T1000 (cell line): ENCODE data around the gene CFAP61.

ENCODE experiments used
- DNase-seq: peaks from one replicate; lab custom pipeline; 2025; ENCODE audit warnings: mixed read lengths; lab: John Stamatoyannopoulos, UW

Gene CFAP61

GRCh38 chr20:20167698-20168097 lies 115.4 kb downstream of the CFAP61 start:
- DNase-seq, result no peak

DNA sequence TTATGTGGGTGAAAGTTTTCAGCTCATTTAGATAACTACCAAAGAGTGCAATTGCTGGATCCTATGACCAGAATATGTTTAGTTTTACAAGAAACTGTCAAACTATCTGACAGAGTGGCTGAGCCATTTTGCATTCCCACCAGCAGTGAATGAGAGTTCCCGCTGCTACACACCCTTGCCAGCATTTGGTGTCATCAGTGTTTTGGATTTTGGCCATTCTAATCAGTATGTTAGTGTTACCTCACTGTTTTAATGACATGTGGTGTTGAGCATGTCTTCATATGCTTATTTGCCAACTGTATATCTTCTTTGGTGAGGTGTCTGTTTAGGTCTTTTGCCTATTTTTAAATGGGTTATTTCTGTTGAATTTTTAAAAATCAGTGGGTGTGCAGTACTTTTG lies 120.9 kb downstream of the CFAP61 start:
- no peak for DNase-seq

DNA sequence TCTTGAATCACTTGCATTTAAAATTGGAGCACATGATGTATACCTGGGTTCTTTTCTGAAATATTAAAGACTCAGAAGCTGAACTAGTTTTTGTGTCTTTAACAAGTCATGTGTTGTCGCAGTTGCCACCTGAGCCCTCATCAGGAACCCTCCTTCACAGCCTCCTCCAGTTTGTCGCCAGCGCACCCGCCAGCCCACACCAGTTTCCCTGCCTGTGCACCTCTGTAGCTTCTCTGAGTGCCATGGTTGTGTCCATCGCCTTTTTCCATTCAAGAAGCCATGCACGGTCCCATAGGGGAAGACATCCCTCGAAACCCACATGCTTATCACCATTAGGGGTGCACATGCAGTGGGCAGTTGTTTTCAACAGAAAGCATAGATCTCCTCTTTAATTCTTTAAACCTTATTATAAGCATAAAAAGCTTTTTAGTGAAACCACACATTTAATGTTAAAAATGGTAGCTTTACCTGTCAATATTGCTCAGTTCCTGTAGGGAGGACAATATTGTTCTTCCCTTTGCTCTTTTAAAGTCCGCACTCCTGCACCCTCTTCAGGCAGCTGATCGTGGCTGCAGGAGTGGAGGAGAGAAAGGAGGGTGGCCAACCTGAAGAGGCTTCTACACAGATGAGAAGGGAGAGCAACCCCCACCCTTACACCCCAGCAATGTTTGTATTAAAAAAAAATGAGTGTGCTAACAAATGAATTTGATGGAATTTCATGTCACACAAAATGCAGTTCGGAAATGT lies 121.9 kb downstream of the CFAP61 start:
- no peak for DNase-seq

DNA sequence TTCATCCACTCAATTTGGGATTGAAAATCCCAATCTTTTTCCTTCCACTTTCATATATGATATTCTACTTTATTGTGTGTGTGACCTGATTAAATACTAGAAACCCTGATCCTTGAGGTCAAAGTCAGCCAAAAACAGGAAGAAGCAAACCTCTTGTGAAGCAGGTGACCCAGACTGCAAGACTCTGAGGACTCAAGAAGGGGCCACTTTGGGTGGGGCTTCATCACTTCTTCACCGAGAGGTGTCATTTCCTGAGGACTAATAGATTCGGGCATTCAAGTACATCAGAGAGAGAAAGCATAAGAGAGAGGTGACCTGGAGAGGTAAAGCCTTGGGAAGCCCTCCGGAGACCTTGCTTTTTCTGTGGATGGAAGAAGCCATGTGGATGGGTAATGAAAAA lies 129.0 kb downstream of the CFAP61 start:
- no peak for DNase-seq

DNA sequence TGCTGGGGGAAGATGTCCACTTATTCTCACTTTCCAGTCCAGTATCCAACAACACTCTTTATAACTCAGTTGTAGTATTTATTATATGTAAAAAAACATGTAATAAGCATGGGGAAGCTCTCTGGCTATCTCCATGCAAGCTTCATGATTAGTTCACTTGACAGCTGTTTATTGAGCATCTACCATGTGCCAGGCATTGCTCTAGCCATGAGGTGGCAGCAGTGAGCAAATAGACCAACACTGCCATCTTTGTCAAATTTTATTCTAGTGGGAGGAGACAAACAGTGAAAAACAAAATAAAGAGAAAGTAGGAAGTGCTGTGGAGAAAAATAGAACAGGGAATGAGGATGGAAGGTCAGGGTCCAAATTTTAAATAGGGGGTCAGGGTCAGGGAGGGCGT lies 131.8 kb downstream of the CFAP61 start:
- no peak for DNase-seq

DNA sequence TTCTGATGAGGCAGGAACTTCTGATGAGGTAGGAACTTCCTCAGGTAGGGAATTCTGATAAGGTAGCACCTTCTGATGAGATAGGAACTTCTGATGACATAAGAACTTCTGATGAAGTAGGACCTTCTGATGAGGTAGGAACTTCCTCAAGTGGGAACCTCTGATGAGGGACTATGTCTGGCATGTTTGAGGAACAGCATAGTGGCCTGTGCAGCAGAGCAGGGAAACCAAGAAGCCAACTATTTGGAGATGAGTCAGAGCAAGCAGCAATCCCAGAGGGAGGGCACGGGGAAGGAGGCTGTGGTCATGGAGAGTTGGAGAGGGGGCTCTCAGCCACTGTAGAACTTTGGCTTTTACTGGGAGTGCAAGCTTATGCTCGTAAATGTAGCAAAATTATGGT lies 132.4 kb downstream of the CFAP61 start:
- no peak for DNase-seq

DNA sequence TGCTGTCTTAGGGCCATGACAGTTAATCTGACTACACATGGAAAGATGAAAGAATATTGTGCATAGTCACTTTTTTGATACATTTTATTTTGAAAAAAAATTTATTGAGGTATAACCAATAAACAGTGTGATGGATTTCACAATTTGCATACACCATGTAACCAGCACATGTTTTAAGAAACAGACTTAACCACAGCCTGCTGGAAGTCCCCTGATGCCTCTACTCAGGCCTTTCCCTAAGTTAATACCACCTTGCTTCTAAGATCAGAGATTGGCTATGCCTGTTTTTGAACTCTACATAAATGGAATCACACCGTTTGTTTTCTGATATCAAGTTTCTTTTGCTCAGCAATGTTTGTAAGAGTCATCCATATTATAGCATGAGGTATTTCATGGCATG lies 136.3 kb downstream of the CFAP61 start:
- no peak for DNase-seq

GRCh38 chr20:20192366-20192765 lies 140.0 kb downstream of the CFAP61 start:
- DNase-seq, result no peak

DNA sequence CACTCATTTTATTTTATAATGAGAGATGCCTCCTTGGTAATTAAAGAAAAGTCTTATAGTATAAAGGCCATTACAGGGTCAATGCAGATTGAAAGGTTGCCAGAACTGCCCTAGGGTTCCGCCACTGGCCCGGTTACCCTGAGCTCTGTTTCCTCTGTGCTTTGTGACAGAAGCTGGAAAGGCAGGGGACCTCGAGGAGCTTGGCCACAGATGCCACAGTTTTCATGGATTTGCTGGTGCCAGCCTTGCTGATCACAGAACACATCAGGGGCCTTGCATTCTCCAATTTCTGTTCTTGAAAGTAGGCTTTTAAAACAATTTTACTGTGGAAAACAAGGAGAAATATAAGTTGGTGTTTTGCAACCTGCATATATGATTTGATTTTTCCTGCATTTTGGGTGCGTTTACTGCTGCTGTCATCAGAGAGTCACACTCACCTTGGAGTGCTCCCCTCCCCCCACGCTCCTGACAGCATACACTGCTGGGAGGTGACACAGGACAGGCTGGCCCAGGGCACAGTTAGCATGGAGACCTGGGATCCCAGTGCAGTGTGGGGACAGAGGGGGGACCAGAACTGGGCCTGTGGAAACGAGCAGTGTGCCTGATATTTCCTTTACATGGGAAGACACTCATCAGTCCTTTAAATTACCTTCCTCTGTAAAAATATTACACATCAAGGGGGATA lies 142.8 kb downstream of the CFAP61 start:
- DNase-seq, result no peak

DNA sequence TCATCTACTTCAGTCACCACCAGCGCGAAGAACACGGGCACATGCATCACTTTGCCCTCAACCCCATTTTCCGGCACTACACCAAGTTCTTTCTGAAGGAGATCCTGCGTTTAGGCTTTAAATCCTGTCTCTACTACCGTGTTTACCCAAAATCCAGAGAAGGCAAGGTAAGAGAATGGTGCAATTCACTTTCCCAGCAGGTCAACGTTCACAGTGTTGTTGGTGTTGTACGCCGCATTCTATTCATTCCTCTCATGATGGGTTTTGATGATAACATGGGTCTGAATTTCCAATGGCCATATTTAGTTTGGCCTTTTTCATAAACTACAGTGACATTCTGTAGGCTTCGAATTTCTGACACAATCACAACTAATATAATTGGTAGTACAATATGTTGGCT lies 144.3 kb downstream of the CFAP61 start:
- no peak for DNase-seq

GRCh38 chr20:20198011-20198410 lies 145.7 kb downstream of the CFAP61 start:
- DNase-seq, result no peak

GRCh38 chr20:20199361-20200160 lies 147.2 kb downstream of the CFAP61 start:
- no peak for DNase-seq

DNA sequence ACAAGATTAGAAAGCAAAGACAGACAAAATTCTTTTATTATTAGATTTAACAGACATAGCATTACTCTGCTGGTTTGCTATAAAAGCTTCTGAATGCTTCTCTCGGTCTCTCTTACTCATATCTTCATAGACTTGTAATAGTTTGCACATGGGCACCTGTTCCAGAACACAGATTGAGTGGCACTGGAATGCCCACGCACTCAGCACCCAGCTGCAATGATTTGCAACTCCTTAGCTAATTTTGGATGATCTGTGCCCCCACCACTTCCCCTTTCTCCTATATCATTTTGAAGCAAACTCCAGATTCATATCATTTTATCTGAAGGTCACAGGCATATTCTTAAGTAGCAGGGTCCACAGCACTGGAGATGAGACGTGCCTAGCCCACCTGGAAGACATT lies 148.8 kb downstream of the CFAP61 start:
- DNase-seq, result no peak

- DNase-seq, result no peak
Measured at GRCh38 chr20:20201639-20202038, 149.3 kb downstream of the CFAP61 start.

- DNase-seq, result no peak
Measured at GRCh38 chr20:20202768-20203167, 150.4 kb downstream of the CFAP61 start.

DNA sequence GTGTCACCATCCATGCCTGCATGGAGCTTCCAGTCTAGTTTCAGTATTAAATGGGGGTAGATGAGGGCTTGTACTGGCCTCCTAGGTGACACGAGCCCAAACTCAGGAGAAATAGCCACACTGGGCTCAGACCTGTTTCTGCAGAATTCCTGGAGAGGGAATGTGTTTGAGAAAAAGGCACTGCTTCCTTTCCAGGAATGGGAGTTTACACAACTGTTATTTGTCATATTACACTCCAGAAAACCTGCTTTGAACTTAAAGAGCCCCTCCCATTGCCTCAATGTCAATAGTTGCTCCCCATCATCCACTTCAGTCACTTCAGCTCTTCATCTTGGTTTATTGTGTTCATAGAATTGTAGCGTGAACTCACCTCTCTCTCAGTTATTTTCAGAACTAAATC lies 151.5 kb downstream of the CFAP61 start:
- no peak for DNase-seq

DNA sequence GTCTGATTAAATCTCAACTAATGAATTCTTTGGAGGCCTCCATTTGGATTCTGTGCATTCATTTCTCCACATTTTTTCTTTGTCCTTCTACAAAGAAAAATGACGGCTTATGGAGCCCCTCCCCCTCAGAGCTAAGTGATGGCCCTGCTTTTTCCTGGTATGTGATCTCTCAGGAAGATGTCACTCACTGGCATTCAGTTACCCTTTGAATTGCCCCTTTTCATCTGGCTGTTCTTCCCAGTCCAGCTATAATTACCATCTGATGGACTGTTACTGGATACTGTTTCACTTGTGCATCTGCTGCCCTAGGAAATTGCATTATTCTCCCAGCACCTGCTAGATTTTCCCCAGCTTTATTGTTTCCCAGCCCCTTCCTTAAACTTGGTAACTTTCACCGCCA lies 151.9 kb downstream of the CFAP61 start:
- no peak for DNase-seq

- no peak for DNase-seq
Measured at GRCh38 chr20:20205141-20205861, 153.0 kb downstream of the CFAP61 start.

GRCh38 chr20:20205862-20206236 lies 153.5 kb downstream of the CFAP61 start:
- no peak for DNase-seq

GRCh38 chr20:20206788-20207187 lies 154.5 kb downstream of the CFAP61 start:
- DNase-seq, result no peak

DNA sequence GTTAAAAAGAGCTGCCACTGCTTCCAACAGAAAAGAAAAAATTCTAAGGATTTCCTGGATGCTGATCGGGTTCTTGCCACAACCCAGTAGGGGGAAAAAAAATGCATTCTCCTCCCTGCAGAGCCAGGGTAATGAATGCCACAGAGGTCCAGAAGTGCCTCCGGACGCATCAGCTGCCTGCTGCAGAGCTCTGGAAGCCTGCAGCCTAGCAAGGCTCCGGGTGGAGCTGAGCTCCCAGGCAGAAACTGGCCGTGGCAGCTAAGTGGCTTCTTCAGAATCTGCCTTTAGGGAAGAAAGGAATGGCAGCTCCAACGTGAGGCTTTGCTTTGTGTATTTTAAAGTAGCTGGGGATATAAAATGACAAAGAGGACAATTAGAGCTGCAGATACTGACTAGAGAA lies 155.0 kb downstream of the CFAP61 start:
- no peak for DNase-seq

- DNase-seq, result no peak
Measured at GRCh38 chr20:20207872-20208271, 155.5 kb downstream of the CFAP61 start.
